NCI-H1105 (cell line): ENCODE data around the gene EML3.
"Not testable (repeated sequence)": the region's sequence is repeated elsewhere in the genome, so short reads cannot be mapped to it uniquely, and the experiment has no call there.

Experiments
- DNase-seq: peaks from one replicate; lab custom pipeline; 2025; lab: John Stamatoyannopoulos, UW

The EML3 gene

GRCh38 chr11:62612366-62613290 is at the start of gene EML3, which contains the start of gene ROM1:
Gene EML3 (minus strand): TSS chr11:62612775. CDS start chr11:62612457, 318 bp downstream.
Gene ROM1 (plus strand): TSS chr11:62613257. CDS start chr11:62613282, 25 bp downstream.
- peak; percentile 86 for DNase-seq

GRCh38 chr11:62656796-62657429 is 44.3 kb upstream of the EML3 start:
- DNase-seq, result no peak

- DNase-seq, result no peak
Observed at GRCh38 chr11:62654297-62654696, 41.7 kb upstream of the EML3 start.

- no peak for DNase-seq
Observed at GRCh38 chr11:62652161-62653006, 39.8 kb upstream of the EML3 start.

- DNase-seq, result not testable (repeated sequence)
Observed at GRCh38 chr11:62650283-62650682, 37.7 kb upstream of the EML3 start.

- DNase-seq, result no peak
Observed at GRCh38 chr11:62649486-62649885, 36.9 kb upstream of the EML3 start.

GRCh38 chr11:62648967-62649364 is 36.4 kb upstream of the EML3 start:
- no peak for DNase-seq

GRCh38 chr11:62648185-62648966 is 35.8 kb upstream of the EML3 start:
- DNase-seq, result no peak

GRCh38 chr11:62647609-62648005 is 35.0 kb upstream of the EML3 start:
- no peak for DNase-seq

- DNase-seq, result no peak
Observed at GRCh38 chr11:62646825-62647608, 34.4 kb upstream of the EML3 start.

GRCh38 chr11:62645946-62646824 is 33.6 kb upstream of the EML3 start, which contains the start of gene GANAB:
Gene GANAB (minus strand): TSS chr11:62646613. CDS start chr11:62646599, 14 bp downstream.
- DNase-seq, result peak; percentile 99

- DNase-seq, result no peak
Observed at GRCh38 chr11:62645671-62645945, 33.0 kb upstream of the EML3 start.

- no peak for DNase-seq
Observed at GRCh38 chr11:62644220-62644619, 31.6 kb upstream of the EML3 start.

- DNase-seq, result no peak
Observed at GRCh38 chr11:62632492-62632891, 19.9 kb upstream of the EML3 start.

- no peak for DNase-seq
Observed at GRCh38 chr11:62627713-62628112, 15.1 kb upstream of the EML3 start.

- DNase-seq, result no peak
Observed at GRCh38 chr11:62622476-62623089, 10.0 kb upstream of the EML3 start.

- DNase-seq, result peak; percentile 99
Observed at GRCh38 chr11:62621567-62622470, 9.2 kb upstream of the EML3 start, which contains the start of gene B3GAT3. Gene B3GAT3 (minus strand): TSS chr11:62621986. CDS start chr11:62621947, 39 bp downstream.

- DNase-seq, result no peak
Observed at GRCh38 chr11:62621027-62621566, 8.5 kb upstream of the EML3 start.
